Measurements from ENCODE around the gene RBM17.

GRCh38 chr10:6101181-6101580 is 12.3 kb downstream of the RBM17 start:
- TF ChIP-seq CTCF (IDR thresholded peaks at IDR 0.05) (no peak), POLR2A (IDR thresholded peaks at IDR 0.05) (no peak)
